ENCODE data around the gene SMIM31.

Gene SMIM31

GRCh38 chr4:164790249-164790648 is 36.3 kb downstream of the SMIM31 start:
- DNase-seq, result no peak

GRCh38 chr4:164799410-164799809 is 45.5 kb downstream of the SMIM31 start:
- no peak for DNase-seq

- no peak for DNase-seq
Measured at GRCh38 chr4:164800786-164801185, 46.9 kb downstream of the SMIM31 start.

DNA sequence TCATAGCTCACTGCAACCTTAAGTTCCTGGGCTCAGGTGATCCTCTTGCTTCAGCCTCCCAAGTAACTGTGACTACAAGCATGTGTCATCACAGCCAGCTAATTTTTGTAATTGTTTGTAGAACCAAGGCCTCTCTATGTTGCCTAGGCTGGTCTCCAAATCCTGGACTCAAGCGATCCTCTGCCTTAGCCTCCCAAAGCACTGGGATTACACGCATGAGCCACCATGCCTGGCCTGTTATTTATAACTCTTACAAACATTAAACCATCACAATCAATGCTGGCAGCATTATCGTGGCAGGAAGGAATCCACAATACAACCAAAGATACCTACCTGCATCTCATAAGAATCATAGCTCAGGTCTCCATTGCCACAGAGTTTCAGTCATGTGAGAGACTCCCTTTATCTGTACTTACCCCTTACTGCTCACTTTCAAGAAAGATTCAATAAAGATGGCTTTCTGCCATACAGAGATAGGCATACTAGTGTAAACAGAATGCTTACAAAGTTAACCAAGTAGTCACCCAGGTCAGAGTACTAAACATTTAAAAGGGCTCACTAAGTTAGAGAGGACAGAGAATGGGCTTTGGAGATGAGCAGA is 48.5 kb downstream of the SMIM31 start:
- DNase-seq, result no peak

GRCh38 chr4:164803702-164804101 is 49.8 kb downstream of the SMIM31 start:
- DNase-seq, result no peak

DNA sequence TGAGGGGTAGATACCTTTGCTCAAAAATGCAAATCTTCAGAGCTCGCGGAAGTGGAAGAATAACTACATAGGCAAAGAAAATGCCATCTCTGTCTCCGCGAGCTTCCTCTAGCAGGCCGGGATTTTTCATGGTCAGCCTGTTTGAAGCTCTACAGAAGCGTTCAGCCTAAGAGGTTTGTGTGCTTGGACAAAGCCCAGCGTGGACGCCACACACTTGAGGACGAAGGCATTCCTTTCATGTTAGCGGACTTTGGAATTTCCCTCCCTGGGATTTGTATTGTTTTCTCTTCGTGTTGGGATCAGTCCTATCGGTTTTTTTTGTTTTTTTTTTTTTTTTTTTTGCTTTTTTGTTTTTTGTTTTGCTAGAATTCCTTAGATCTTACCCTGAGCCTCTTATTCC is 53.7 kb downstream of the SMIM31 start:
- no peak for DNase-seq

- no peak for DNase-seq
Measured at GRCh38 chr4:164813554-164813953, 59.6 kb downstream of the SMIM31 start.

DNA sequence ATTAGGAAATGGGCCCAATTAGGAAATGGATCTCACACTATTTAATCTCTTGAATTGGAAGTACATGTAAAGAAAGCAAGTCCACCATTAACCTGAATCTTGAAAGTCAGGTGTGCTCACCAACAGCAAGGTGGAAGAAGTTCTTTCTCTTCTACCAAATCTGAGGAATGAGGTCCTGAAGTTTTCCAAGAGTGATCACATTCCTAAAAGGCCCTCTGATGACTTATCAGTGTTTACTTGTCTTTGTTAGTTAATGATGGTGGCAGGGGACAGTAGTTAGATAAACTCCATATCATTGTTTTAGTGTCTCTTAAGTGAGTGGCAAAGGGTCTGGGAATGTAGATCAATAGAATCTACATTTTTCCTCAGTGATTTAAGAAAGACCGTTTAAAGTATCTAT is 61.8 kb downstream of the SMIM31 start:
- no peak for DNase-seq

DNA sequence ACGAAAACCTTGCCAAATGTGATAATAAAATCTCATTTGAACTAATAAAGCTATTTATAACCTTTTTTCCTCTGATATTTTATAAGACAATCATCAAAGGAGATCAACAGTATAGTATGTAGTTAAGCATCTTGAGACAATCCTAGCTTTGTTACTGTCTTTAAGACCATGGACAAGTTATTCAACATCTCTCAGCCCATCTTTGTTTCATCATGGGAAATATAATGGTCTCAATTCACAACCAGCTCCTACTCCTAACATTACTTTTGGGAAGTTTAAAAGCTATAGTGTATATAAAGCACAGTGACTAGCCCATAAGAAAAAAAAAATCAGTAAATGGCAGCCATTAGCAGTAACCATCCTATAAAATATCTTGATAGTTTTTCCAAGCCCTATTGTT is 65.4 kb downstream of the SMIM31 start:
- DNase-seq, result no peak

GRCh38 chr4:164821711-164822110 is 67.8 kb downstream of the SMIM31 start:
- no peak for DNase-seq

GRCh38 chr4:164824581-164824980 is 70.7 kb downstream of the SMIM31 start:
- no peak for DNase-seq

GRCh38 chr4:164828955-164829354 is 75.0 kb downstream of the SMIM31 start:
- DNase-seq, result no peak

DNA sequence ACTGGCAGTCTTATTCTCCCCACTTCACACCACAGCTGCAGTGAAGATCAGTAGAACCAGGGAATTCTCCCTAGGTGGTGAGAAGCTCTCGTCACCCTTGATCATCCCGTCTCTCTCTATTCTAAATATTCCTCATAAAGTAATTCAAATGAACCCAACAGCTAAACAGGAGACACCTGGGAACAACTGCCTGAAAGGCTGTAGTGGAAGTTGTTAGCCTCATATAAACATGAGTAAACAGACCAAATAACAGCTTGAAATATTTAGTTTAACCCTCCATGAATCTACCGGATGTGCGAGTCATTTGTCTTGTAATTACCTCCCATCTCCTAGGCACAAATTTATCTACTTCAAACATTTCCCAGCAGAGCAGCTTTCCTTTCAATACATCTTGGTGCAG is 92.6 kb downstream of the SMIM31 start:
- no peak for DNase-seq

DNA sequence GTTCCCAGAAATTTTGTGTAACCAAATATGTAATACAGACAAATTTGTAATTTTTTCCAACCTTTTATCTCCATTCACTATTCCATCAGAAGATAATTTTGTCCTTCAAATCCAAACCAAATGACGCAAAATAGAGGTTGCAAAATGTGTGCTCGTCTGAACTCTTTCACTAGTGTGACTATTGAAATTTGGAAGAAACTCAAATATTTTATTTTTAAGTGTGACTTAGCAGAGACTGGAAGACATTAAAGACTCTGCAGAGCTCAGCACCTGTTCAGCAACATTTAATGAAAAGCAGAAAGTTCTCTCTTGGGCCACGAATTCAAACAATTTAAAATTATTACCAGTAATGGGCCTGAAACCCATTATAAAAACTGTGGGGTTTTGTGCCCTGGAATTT is 93.1 kb downstream of the SMIM31 start:
- no peak for DNase-seq

- DNase-seq, result no peak
Measured at GRCh38 chr4:164847967-164848649, 94.2 kb downstream of the SMIM31 start.

Data from activated CD4-positive, CD25-positive, alpha-beta regulatory T cell (primary cell).